Cerebellar cortex (tissue), 1 donor: ENCODE data around the gene PRDM16.

Source experiments
- DNase-seq: peaks from one replicate; pipeline ENCODE4 v3.0.0-alpha.2; 2015; ENCODE audit warnings: low spot score

Gene PRDM16

GRCh38 chr1:3475839-3476573 is 407.0 kb downstream of the PRDM16 start:
- DNase-seq = no peak

GRCh38 chr1:3476666-3477065 is 407.7 kb downstream of the PRDM16 start:
- no peak for DNase-seq

- DNase-seq = peak; percentile 22
These were observed 408.4 kb downstream of the PRDM16 start for GRCh38 chr1:3477241-3477995.

GRCh38 chr1:3478187-3478586 is 409.2 kb downstream of the PRDM16 start:
- no peak for DNase-seq

GRCh38 chr1:3479511-3480368 is 410.7 kb downstream of the PRDM16 start:
- DNase-seq = no peak

- no peak for DNase-seq
These were observed 411.3 kb downstream of the PRDM16 start for GRCh38 chr1:3480369-3480719.

GRCh38 chr1:3481046-3481445 is 412.0 kb downstream of the PRDM16 start:
- no peak for DNase-seq

- no peak for DNase-seq
These were observed 412.9 kb downstream of the PRDM16 start for GRCh38 chr1:3481836-3482375.

GRCh38 chr1:3482378-3482849 is 413.4 kb downstream of the PRDM16 start:
- DNase-seq = no peak

GRCh38 chr1:3483380-3483779 is 414.4 kb downstream of the PRDM16 start:
- DNase-seq = no peak

GRCh38 chr1:3483801-3484444 is 414.9 kb downstream of the PRDM16 start:
- DNase-seq = peak; percentile 34

- DNase-seq = no peak
These were observed 416.0 kb downstream of the PRDM16 start for GRCh38 chr1:3485016-3485415.
